GF-D8 (cell line): ENCODE data around the gene EEF1AKMT3.

ENCODE experiments used
- DNase-seq: peaks from one replicate; lab custom pipeline; 2025; lab: John Stamatoyannopoulos, UW

Gene EEF1AKMT3

DNA sequence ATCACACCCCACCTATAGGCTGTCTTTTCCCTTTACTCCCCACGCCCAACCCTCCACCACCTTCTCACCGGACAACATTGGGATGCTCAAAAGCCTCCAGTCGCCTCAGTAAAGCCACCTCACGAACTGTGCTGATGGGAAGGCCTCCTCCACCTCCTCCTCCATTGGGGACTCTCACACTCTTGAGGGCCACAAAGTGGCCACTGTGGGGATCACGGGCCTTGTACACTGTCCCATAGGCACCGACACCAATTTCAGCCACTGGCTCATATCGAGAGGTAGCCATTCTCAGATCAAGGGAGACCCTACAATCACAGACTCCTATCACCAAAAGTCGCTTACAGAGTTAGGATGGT lies 21.0 kb upstream of the EEF1AKMT3 start:
- no peak for DNase-seq

DNA sequence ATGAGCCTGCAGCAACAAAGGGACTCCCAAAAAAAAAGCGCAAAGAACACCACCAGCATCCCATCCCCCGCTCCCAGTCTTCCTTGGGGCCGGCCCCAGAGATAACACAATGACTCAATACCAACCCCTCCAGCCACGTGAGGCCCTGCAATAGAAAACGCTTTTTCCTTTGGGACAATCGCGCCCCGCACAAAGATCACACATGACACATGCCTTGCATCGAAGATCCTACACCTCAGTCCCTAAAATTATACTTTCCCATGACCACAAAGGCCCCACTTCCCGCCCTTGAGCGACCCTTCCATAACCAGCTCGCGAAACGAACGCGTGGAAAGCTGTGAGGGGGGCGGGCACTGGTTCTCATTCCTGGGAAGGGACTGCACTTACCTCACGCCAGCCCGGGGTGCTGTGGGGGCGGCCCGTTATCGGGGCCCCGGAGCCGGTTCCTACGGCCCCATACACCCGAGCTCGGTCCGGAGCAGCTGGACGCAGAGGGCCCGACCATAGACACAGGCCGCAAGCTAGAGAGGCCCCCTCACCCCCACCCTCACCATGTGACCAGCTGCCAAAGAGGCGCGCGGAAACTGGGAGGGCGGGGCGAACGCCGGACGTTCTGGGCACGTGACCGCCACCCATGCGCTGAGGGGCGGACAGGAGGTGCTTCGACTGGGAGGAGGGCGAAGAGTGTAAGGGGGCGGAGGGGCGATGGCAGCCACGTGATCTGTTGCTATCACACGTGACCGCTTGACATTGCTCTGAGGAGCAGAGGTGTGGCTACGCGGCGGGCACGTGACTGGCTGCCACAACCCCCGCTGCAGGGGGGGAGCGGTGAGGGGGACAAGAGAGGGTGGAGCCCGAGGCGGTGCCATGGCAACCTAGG lies 20.4 kb upstream of the EEF1AKMT3 start, which contains the start of gene CDK4:
CDK4 (minus strand) TSS at position 523 of the 880 bp plus-strand sequence. CDS start 593 bp downstream, outside the sequence.
- peak; percentile 99 for DNase-seq

DNA sequence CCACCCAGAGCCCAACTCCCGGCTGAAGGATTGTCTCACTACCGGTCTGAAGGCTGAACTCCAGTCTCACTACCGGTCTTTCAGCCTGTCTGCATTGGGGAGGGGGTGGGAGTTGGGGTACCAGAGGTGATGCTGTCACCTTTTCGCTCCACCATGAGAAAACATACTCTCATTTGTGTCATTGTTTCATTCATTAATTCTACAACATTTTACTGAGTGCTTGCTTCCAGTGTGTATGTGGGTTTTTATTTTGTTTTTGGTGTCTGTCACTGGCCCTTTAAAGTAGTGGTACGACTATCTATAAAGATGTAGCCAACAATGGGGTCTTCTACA lies 19.8 kb upstream of the EEF1AKMT3 start:
- no peak for DNase-seq

- DNase-seq, result no peak
Measured at GRCh38 chr12:57753756-57754337, 18.6 kb upstream of the EEF1AKMT3 start.

DNA sequence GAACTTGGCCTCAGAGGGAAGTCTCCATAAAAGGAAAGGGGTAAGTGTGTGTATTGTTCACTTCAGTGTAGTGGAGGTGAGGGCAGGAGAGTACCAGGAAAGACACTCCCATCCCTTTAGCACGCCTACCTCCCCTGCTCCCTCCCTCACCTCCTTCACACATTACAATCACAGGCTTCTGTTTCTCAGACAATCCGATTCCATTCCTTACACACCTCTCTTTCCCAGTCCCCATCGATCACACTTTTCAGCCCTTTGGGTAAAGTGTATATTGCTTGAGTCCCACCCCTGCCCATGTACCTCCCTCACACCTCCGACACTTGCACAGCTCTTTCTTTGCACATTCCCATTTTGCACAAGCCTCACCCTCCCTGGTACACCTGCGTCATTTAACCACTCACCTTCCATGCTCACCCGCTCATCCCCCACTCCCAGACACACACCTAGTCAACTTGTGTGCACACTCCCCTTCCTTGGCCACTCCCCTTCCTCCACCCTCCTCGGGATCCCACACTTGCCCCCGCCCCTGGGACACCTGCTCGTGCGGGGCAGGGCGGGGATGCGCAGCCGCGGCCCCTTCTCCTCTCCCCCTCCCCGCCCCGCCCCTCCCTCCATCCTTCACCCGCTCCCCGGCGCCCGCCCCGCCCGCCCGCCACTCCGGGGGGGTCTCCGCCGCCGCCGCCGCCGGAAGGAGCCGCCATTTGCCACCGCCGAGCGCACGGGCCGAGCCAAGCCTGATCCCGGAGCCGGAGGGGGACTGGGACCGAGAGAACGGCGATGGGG lies 17.8 kb upstream of the EEF1AKMT3 start, which contains the start of gene MARCHF9:
MARCHF9 (plus strand) TSS at position 693 of the 783 bp plus-strand sequence. CDS start 426 bp downstream, outside the sequence.
- no peak for DNase-seq

GRCh38 chr12:57755194-57755453 lies 17.3 kb upstream of the EEF1AKMT3 start:
- DNase-seq, result no peak

DNA sequence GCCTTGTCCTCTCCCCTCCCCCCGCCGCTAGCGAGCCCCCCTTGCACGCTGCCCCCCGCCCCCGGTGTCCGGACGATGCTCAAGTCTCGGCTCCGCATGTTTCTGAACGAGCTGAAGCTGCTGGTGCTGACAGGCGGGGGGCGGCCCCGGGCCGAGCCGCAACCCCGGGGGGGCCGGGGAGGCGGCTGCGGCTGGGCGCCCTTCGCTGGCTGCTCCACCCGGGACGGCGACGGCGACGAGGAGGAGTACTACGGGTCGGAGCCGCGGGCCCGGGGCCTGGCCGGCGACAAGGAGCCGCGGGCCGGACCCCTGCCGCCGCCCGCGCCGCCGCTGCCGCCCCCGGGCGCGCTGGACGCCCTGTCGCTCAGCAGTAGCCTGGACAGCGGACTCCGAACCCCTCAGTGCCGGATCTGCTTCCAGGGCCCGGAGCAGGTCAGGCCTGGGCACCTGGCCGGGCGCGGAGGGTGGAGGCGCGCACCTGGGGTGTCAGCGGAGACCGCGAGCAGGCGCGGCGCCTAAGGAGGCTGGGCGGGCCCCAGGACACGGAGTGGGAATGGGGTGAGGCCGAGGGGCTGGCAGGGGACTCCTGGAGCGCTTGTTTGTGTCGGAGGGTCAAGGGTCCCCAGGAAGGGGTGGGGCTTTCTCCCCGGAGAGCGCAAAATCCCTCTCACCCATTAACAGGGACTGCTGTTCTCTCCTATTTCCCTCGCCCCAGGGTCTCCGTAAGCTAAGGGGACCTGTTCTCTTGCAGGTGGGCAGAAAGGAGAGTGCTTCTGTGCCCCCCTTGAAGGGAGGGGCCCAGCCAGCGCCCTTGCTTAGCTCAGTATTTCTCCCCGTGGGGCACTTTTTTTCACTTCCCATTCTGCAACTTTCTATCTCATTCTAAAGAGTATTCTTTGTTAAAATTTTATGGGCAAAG lies 16.7 kb upstream of the EEF1AKMT3 start:
- DNase-seq, result no peak

DNA sequence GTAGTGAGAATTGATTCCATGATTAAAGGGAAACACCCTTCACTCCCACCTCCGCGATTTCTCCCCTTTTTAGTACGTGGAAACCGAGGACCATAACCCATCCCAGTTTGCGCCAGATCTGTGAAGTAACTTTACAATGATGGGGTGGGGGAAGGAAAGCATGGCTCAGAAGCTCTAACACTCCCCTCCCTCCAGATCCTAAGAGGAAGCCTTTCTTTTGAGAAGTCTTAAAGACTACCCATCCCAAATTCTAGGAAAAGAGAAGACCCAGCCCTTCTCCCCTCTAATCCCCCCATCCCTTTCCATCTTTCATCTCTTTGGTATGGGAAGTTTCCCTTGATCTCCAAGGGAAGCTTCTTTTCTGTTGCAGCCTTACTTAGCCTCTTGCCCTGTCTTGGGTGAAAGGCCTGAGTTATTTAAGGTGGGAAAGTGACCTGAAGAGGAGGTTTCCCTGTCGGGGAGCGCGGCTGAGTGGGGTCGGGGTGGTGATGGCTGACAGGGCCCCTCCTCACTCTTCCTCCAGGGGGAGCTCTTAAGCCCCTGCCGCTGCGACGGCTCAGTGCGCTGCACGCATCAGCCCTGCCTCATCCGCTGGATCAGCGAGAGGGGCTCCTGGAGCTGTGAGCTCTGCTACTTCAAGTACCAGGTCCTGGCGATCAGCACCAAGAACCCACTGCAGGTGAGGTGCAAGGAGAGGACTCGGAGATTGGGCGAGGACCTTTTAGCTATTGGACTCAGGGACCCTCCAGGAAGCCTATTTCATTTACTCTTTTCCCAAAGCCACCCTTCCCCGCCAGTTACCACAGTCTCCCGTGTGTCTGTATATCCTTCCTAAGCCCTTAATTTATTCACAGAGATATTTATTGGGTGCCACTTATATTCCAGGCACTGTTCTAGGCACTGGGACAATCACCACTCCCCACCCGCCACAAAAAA lies 15.7 kb upstream of the EEF1AKMT3 start:
- no peak for DNase-seq

DNA sequence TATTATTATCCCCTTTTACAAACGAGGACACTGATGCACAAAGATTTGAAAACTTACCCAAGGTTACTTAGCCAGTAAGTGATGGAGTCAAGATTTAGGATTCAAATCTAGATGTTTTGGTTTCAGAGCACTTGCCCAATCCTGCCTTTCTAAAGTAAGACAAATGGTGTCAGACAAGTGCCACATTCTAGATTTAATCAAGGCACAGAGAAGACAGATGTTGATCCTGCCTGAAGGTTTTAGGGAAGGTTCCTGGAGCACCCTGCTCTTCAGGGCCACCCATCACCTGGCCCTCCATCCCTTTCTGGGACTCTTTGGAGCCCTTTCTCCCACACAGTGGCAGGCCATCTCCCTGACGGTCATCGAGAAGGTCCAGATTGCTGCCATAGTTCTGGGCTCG lies 14.6 kb upstream of the EEF1AKMT3 start:
- DNase-seq, result no peak

DNA sequence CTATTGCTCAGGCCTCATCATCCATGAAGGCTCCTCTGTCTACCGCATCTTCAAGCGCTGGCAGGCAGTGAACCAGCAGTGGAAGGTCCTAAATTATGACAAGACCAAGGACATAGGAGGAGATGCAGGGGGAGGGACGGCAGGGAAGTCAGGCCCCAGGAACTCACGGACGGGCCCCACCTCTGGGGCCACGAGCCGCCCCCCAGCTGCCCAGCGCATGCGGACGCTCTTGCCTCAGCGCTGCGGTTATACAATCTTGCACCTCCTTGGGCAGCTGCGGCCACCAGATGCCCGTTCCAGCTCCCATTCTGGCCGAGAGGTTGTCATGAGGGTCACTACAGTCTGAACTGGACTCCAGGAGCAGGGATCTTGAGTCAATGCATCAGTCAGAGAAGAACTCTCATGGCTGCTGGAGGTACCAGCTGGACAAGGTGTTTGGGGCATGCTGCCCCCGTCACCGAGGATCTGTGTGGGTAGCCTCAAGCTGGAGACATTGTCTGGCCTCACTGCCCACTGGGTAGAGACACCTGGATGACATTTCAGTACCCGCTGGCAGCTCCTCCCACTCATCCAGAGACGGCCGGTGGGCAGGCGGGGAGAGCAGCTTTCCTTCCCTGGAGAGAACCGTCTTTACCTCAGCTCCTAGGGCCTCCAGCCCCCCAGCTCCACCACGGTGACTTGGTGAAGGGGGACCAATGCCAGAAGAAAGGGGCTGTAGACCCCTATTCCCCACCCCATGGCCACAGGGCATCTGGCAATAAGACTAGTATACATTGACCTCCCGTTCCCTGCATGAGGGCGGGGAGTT lies 13.7 kb upstream of the EEF1AKMT3 start:
- DNase-seq, result no peak

DNA sequence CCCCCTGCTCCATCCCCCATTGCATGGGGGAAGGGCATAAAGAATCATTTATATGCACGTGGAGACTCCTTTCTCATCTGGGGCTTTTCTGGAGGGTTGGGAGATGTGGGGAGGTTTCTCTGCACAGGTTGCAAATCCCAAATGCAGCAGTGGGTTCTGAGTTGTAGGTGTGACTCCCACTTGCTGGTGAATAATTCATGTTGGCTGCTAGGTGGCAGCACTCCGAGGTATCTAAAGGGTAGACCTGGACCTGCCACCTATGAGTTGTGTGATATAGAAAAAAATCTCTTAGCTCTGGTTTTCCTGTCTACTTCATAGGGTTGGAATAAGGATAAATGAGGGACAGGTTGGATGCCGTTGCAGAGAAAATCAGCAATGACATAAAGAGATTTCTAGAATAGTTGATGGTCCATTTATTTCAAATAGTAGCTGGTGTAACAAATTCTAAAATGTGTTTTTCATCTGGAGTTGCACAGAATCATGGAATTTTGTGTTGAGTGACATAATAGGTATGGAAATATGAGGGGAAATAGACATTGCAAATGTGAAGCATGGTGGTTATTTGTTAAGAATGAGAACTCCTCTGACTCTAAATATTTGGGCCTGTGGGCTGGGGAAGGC lies 12.9 kb upstream of the EEF1AKMT3 start:
- no peak for DNase-seq

GRCh38 chr12:57760347-57760982 lies 11.9 kb upstream of the EEF1AKMT3 start:
- DNase-seq, result no peak

- DNase-seq, result no peak
Measured at GRCh38 chr12:57761391-57761998, 10.9 kb upstream of the EEF1AKMT3 start.

DNA sequence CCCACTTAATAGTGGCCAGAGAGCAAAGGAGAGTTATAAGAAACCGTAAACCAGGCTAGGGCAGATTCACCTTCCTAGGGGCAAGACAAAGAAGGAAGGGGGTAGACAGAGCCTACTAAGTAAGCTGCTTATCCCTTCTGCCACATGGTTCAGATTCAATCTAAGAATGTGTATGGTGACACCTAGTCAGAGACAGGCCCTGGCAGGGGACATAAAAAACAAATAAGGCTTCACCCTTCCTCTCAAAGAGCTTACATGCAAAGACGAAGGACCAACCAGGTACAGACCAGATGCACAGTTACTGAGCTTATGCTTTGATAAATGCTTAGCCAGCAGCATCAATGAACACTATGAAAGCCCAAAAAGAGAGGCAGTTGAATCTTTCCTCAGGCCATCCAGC lies 10.0 kb upstream of the EEF1AKMT3 start:
- no peak for DNase-seq

DNA sequence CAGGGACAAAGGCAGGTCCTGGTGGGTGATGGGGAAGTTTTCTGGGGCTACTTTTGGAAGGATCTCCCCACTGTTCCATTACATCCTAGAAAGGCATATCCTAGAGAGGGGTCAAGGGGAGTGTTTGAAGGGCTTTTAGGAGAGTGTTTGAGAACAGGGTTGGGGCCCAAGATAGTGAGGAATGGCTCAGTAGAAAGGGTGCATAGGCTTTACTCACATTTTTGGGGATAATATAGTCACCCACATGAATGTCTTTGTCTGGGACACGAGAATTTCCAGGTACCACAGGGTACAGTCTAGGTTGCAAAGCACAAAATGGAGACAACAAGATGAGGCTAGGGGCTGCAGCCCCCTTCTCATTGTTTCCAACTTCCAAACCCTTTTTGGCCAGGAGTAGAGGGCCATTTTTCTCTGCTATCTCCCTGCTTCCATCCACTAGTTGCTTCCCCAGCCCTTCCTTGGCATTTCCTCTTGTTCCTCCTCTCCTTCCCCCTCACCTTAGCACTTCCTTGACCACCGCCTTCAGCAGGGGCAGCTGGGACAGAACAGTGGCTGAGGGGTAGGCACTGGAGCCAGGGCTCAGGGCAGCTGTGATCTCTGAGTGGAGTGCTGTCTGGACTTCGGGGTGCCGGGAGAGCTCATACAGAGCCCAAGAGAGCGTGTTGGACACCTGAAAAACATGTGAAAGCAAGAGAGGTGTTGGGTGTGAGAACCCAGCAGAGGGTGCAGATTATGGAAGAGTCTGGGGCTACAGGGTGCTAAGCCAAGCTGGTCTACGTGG lies 8.3 kb upstream of the EEF1AKMT3 start:
- no peak for DNase-seq

GRCh38 chr12:57764662-57765002 lies 7.8 kb upstream of the EEF1AKMT3 start:
- DNase-seq, result no peak

DNA sequence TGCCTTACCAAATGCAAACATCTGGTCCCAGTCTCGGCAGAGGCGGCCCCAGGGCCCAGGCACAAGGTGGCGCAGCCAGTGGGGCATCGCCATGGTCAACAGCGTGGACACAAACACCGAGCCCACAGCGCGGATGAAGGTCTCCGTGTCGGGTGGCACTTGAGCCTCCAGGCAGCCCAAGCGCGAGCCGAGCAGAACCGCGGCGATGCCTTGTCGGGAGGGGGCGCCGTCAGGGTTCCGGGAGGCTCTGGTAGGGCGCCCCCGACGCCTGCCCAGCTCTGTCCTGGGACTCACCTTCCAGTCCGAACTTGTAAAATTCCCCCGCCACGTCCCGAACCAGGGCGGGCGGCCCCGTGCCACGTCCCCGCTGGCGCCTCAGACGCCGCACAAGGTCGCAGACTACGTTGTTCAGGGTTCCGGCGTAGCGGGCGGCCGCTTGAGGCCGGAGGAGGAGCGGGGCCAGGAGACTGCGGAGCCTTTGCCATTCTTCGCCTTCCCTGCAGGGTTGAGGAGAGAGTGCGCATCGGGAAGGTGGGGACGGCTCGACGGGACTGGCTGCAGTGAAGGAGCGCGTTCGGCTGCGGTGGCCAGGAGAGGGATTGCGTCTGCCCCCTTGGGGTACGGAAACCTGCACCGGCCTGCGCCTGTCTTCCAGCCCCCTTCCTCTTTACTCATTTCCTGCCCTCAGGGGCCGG lies 7.3 kb upstream of the EEF1AKMT3 start:
- no peak for DNase-seq
